Keratinocyte (primary cell): ENCODE data around the gene STAMBPL1. TPM values are rescaled to one million over a fixed set of nuclear protein-coding genes. Genes with fewer than 3 reads are reported as not detected.

Source experiments
- DNase-seq: peaks from one replicate; pipeline ENCODE4 v3.0.0-alpha.2; 2011; ENCODE audit warnings: low read depth, missing footprints, low spot score
- FAIRE-seq: peaks from 2 replicates; lab custom pipeline; 2011; peaks lifted over from hg19 to GRCh38; lab: Jason Lieb, UNC
- H2AFZ ChIP-seq: 2 replicates; pipeline ENCODE4 v1.6.0; 2012; ENCODE audit warnings: low read length, control low read depth, inconsistent platforms; ENCODE audit not compliant: control insufficient read depth
- H3K27ac ChIP-seq: 2 replicates; pipeline ENCODE4 v1.5.1; 2011; ENCODE audit warnings: low read length; ENCODE audit not compliant: control insufficient read depth, insufficient read depth
- H3K27me3 ChIP-seq: 3 replicates; pipeline ENCODE4 v1.6.0; 2011; ENCODE audit warnings: low read length; ENCODE audit not compliant: control insufficient read depth, insufficient read depth; ENCODE audit errors: extremely low read depth
- H3K36me3 ChIP-seq, 2 experiments: 2 replicates in 1 of 2; 3 replicates in 1 of 2; pipeline ENCODE4 v1.5.1; 2011; ENCODE audit warnings: low read length in 2 of 2, mild to moderate bottlenecking in 1 of 2; ENCODE audit not compliant: control insufficient read depth in 2 of 2, insufficient read depth in 2 of 2; ENCODE audit errors: extremely low read depth in 1 of 2
- H3K4me1 ChIP-seq: 3 replicates; pipeline ENCODE4 v1.5.1; 2011; ENCODE audit warnings: low read length; ENCODE audit not compliant: control insufficient read depth, insufficient read depth; ENCODE audit errors: extremely low read depth
- H3K4me2 ChIP-seq: 3 replicates; pipeline ENCODE4 v1.6.0; 2011; ENCODE audit warnings: low read depth, low read length; ENCODE audit not compliant: control insufficient read depth, insufficient read depth; ENCODE audit errors: extremely low read depth
- H3K4me3 ChIP-seq, 3 experiments: fragments of 200-600 bp in 1 of 3; sonication (generic) in 1 of 3; 2 replicates in 2 of 3; 3 replicates in 1 of 3; pipeline ENCODE4 v1.5.1; 2011 to 2016; ENCODE audit warnings: low read length in 3 of 3, mild to moderate bottlenecking in 3 of 3, control low read depth in 2 of 3, inconsistent platforms in 1 of 3, low read depth in 1 of 3, mixed read lengths in 1 of 3, mixed run types in 1 of 3, moderate library complexity in 1 of 3; ENCODE audit not compliant: control insufficient read depth in 2 of 3, insufficient read depth in 2 of 3; ENCODE audit errors: extremely low read depth in 1 of 3
- H3K79me2 ChIP-seq: 2 replicates; pipeline ENCODE4 v1.6.0; 2012; ENCODE audit warnings: low read length; ENCODE audit not compliant: control insufficient read depth, insufficient read depth
- H3K9ac ChIP-seq: 3 replicates; pipeline ENCODE4 v1.6.0; 2011; ENCODE audit warnings: low read length; ENCODE audit not compliant: control insufficient read depth, insufficient read depth; ENCODE audit errors: extremely low read depth
- H3K9me1 ChIP-seq: 3 replicates; pipeline ENCODE4 v1.6.0; 2011; ENCODE audit warnings: low read length; ENCODE audit not compliant: control insufficient read depth, insufficient read depth; ENCODE audit errors: extremely low read depth
- H3K9me3 ChIP-seq: 2 replicates; pipeline ENCODE4 v1.5.1; 2012; ENCODE audit warnings: low read depth, low read length; ENCODE audit not compliant: control insufficient read depth
- H4K20me1 ChIP-seq: 3 replicates; pipeline ENCODE4 v1.6.0; 2011; ENCODE audit warnings: low read length; ENCODE audit not compliant: control insufficient read depth, insufficient read depth; ENCODE audit errors: extremely low read depth
- CTCF ChIP-seq, 3 experiments: IDR thresholded peaks in 1 of 3; conservative IDR thresholded peaks in 1 of 3; optimal IDR thresholded peaks in 1 of 3; 2 replicates in 2 of 3; 3 replicates in 1 of 3; pipeline versions ENCODE3 to v1.5.1; 2011; ENCODE audit warnings: low read length in 3 of 3, mild to moderate bottlenecking in 3 of 3, moderate library complexity in 2 of 3, control low read depth in 1 of 3, inconsistent platforms in 1 of 3; ENCODE audit not compliant: insufficient read depth in 2 of 3; ENCODE audit errors: extremely low read depth in 1 of 3
- EZH2 ChIP-seq: IDR thresholded peaks from one replicate; pipeline ENCODE4 v1.6.1; 2012; ENCODE audit warnings: inconsistent platforms, mild to moderate bottlenecking, low read length, moderate library complexity
- dilution Hi-C: fragments of 300-500 bp; cut with MboI; formaldehyde crosslinking; loops from one replicate; pipeline ENCODE4 v1.7.0; 2020; ENCODE audit warnings: low sequenced_read_pairs; ENCODE audit not compliant: extremely low pct_ligation_motif_present
- polyA plus RNA-seq, 5 experiments: library from polyadenylated mRNA; depleted of rRNA in 3 of 5; stranded (reverse) in 3 of 5; stranded (forward) in 1 of 5; unstranded in 1 of 5; fragments of >200 nt; gene quantifications; 1 replicate in 1 of 5; 2 replicates in 3 of 5; 3 replicates in 1 of 5; pipeline versions ENCODE4 v1.2.1 to v1.2.3, GENCODE V29; 2011 to 2012; ENCODE audit warnings: missing spikeins in 2 of 5, low read depth in 1 of 5, low replicate concordance in 1 of 5

Gene STAMBPL1
- polyA plus RNA-seq, 1 donor (not counting 4 experiments of a cell fraction or from before 2014, with no cell fraction given): 9.0 TPM

GRCh38 chr10:88833156-88833555, 46.9 kb upstream of the STAMBPL1 start:
- Histone ChIP-seq H3K9me1 (no peaks in the 10 kb centered on the region), H3K4me1 (peaks cover 13% of the 10 kb centered on the region), H3K79me2 (no peaks in the 10 kb centered on the region), H3K9ac (no peak overlapping the region), H3K27me3 (no peaks in the 10 kb centered on the region), H3K9me3 (no peaks in the 10 kb centered on the region), H2AFZ (no peak overlapping the region), H3K4me2 (no peak overlapping the region), H3K36me3 (no peaks in the 10 kb centered on the region), H3K27ac (no peak overlapping the region), H3K4me3 (no peak overlapping the region), H4K20me1 (no peaks in the 10 kb centered on the region)
- dilution Hi-C loops: no loop called here
- FAIRE-seq: no peak
- no peak for DNase-seq
- TF ChIP-seq CTCF (optimal IDR thresholded peaks at IDR 0.05 in 1 of 3, IDR thresholded peaks at IDR 0.05 in 1 of 3, conservative IDR thresholded peaks at IDR 0.05 in 1 of 3; ENCODE audit: extremely low read depth in 1 of 3, insufficient read depth in 2 of 3, low read length in 3 of 3) (no peak), EZH2 (no peak)

- Histone ChIP-seq H2AFZ (no peak overlapping the region), H3K79me2 (no peaks in the 10 kb centered on the region), H3K4me2 (no peak overlapping the region), H4K20me1 (no peaks in the 10 kb centered on the region), H3K4me1 (peaks cover 8% of the 10 kb centered on the region), H3K27ac (no peak overlapping the region), H3K9ac (no peak overlapping the region), H3K4me3 (no peak overlapping the region), H3K9me1 (no peaks in the 10 kb centered on the region), H3K27me3 (no peaks in the 10 kb centered on the region), H3K36me3 (no peaks in the 10 kb centered on the region), H3K9me3 (no peaks in the 10 kb centered on the region)
- FAIRE-seq (no peak), DNase-seq (no peak)
- TF ChIP-seq EZH2: no peak
- TF ChIP-seq CTCF (optimal IDR thresholded peaks at IDR 0.05 in 1 of 3, IDR thresholded peaks at IDR 0.05 in 1 of 3, conservative IDR thresholded peaks at IDR 0.05 in 1 of 3; ENCODE audit: extremely low read depth in 1 of 3, insufficient read depth in 2 of 3, low read length in 3 of 3): no peak
- dilution Hi-C loops: no loop called here
These were observed 46.3 kb upstream of the STAMBPL1 start for GRCh38 chr10:88833723-88834122.
